ENCODE data around the gene TUBA4A. TPM values are rescaled to one million over a fixed set of nuclear protein-coding genes. Genes with fewer than 3 reads are reported as not detected.

Gene TUBA4A
- total and polyA plus RNA-seq, 9 of the 15 experiments (the other 6 are each of a cell fraction or from before 2014, with no cell fraction given) = 25.1 to 174 (median 42.4) TPM

GRCh38 chr2:219218732-219219701, 34.7 kb downstream of the TUBA4A start, which contains the start of gene ABCB6 (continued):
- peak; percentile 60; the same call in 1 of the 2 replicates for TF ChIP-seq MYC (IDR thresholded peaks at IDR 0.05; ENCODE audit: low read depth, low read length)
- TF ChIP-seq MYC (CRISPR knock-in tag; IDR thresholded peaks at IDR 0.05; ENCODE audit: borderline replicate concordance, low read depth) = peak; percentile 75; the same call in 1 of the 2 replicates
- TF ChIP-seq PYGO2 (tag; IDR thresholded peaks at IDR 0.05) = no peak
- TF ChIP-seq SAP30 (IDR thresholded peaks at IDR 0.05; ENCODE audit: borderline replicate concordance, insufficient read depth, low read depth, low read length, poor library complexity, severe bottlenecking) = peak; percentile 53
- TF ChIP-seq HMGXB4 (CRISPR knock-in tag; IDR thresholded peaks at IDR 0.05) = no peak
- peak; percentile 21 for TF ChIP-seq HMGN3 (IDR thresholded peaks at IDR 0.05; ENCODE audit: borderline replicate concordance, extremely low read depth, insufficient read length, low read depth, low read length)
- no peak for TF ChIP-seq ZNF696 (CRISPR knock-in tag; conservative IDR thresholded peaks at IDR 0.05)
- TF ChIP-seq XRCC4 (IDR thresholded peaks at IDR 0.05; ENCODE audit: extremely low read depth, insufficient read depth, insufficient read length) = no peak
- no peak for TF ChIP-seq SMAD4 (CRISPR knock-in tag; conservative IDR thresholded peaks at IDR 0.05)
- 0 out of 2 replicates have a peak, but pooled peaks have one; percentile 13 for TF ChIP-seq ZNF263 (CRISPR knock-in tag; IDR thresholded peaks at IDR 0.05; ENCODE audit: borderline replicate concordance)
- no peak for TF ChIP-seq ATF4 (CRISPR knock-in tag; IDR thresholded peaks at IDR 0.05)
- TF ChIP-seq TAL1 (IDR thresholded peaks at IDR 0.05) = no peak
- no peak for TF ChIP-seq MYNN (IDR thresholded peaks at IDR 0.05)
- no peak for TF ChIP-seq MYNN (CRISPR knock-in tag; IDR thresholded peaks at IDR 0.05)
- no peak for TF ChIP-seq SMARCE1 (IDR thresholded peaks at IDR 0.05)
- TF ChIP-seq FOXP4 (CRISPR knock-in tag; IDR thresholded peaks at IDR 0.05; ENCODE audit: borderline replicate concordance) = 0 out of 2 replicates have a peak, but pooled peaks have one; percentile 37
- TF ChIP-seq KLF6 (CRISPR knock-in tag; IDR thresholded peaks at IDR 0.05; ENCODE audit: borderline replicate concordance) = no peak
- TF ChIP-seq HDGF (IDR thresholded peaks at IDR 0.05) = no peak
- peak; percentile 84 for TF ChIP-seq ZFX (CRISPR knock-in tag; IDR thresholded peaks at IDR 0.05)
- no peak for TF ChIP-seq RFX5 (IDR thresholded peaks at IDR 0.05; ENCODE audit: low read depth, low read length)
- peak; percentile 97 for TF ChIP-seq USF2 (CRISPR knock-in tag; IDR thresholded peaks at IDR 0.05)
- TF ChIP-seq FOXA3 (CRISPR knock-in tag; conservative IDR thresholded peaks at IDR 0.05 in 1 of 2, IDR thresholded peaks at IDR 0.05 in 1 of 2) = 0 out of 4 replicates have a peak, but pooled peaks of 1 of the 2 experiments have one; percentile 38
